GM21447 (cell line): ENCODE data around the gene CDK8.
"Not testable (repeated sequence)": the region's sequence is repeated elsewhere in the genome, so short reads cannot be mapped to it uniquely, and the experiment has no call there.

Experiments
- ATAC-seq: cut with Tn5 transposase; IDR thresholded peaks from one replicate; pipeline ENCODE4 v1.9.1; 2021; ENCODE audit not compliant: unreplicated experiment

The CDK8 gene

DNA sequence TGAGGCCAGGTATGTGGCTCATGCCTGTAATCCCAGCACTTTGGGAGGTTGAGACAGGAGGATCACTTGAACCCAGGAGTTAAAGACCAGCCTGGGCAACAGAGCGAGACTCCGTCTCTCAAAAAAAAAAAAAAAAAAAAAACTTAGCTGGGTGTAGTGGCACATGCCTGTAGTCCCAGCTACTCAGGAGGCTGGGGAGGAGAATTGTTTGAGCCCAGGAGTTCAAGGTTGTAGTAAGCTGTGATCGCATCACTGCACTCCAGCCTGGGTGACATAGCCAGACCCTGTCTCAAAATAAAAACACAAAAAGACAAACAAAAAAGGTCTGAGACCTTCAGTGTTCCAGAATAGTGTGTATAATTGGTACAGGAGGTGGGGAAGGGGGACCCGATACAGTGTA lies 1.9 kb upstream of the CDK8 start:
- ATAC-seq = not testable (repeated sequence)

DNA sequence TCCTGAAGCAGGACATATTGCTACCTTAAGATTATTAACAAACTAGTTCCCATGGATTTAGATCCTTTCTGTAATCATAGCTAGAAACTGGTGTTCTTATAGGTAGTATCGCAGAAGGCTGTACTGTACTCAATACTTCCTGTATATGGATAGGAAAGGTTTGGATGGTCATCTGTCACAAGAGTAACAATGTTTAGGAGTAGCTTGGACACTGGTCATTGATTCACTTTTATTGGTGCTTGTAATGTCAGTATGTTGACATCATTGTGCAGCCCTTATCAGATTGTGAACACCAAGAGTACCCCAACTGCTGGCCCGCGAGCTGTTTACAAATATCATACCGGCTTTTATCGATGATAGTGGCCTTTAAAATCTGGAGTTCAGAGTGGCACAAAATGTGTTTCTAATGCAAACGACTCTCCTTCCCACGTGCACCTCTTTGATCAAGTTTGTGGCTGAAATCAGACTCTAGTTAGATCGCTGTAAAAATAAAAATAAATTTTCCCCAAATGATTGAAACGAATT lies 605 bp upstream of the CDK8 start:
- no peak for ATAC-seq

DNA sequence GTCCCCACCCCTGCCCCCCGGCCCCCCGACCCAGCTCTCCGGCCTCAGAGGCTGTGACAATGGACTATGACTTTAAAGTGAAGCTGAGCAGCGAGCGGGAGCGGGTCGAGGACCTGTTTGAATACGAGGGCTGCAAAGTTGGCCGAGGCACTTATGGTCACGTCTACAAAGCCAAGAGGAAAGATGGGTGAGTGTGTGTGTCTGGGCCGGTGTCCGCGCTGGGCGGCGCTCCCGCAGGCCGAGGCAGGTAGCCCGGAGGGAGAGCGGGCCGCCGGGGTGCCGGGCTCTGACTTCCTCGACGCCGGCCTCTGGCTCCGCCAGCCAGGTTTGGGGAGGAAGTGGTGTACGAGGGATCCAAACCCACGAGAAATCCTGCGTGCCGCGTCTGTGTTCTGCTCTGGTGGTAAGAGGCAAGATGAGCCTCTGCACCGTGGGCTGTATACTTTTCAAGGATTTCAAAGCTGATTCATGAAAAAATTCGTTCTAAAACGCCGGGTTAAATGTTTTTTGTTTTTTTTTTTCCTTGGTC lies 718 bp downstream of the CDK8 start:
- peak; percentile 33 for ATAC-seq

GRCh38 chr13:26255115-26255514 lies 1.2 kb downstream of the CDK8 start:
- no peak for ATAC-seq

GRCh38 chr13:26255691-26256277 lies 1.9 kb downstream of the CDK8 start:
- no peak for ATAC-seq

DNA sequence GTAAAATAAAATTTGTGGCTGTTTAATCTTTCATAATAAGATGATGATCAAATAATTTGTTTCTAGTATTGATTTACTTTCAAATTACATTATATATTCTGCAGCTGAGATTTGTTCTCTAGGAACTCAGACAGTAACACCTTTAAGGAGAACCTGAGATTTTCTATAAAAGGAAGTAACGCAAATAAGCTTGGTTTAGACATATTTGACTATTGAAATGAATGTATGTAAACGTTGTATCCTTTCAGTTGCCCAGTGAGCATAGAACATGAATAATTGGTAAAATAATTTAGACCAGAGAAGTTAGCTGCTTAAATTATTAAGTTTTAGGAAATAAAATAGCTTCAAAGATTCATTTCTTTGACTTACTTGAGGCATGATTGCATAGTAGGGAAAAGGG lies 3.1 kb downstream of the CDK8 start:
- no peak for ATAC-seq

GRCh38 chr13:26259634-26260033 lies 5.7 kb downstream of the CDK8 start:
- no peak for ATAC-seq

DNA sequence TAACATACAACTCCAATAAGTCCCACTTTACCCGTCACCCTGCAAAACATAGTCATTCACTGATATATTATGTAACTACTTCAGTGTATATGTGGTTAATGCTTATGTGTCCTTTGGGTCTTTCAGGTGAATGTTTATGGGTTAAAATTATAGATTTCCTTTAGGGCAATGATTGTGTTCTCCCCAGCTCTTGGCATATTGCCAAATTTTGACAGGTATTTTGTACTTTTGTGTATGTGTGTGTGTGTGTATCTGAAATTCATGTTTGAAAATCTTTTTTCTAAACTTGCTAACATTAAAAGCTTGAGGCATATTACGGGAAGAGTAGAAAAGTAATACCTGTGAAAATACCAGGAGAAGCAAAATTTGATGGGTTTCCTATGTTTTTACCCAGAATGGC lies 8.2 kb downstream of the CDK8 start:
- no peak for ATAC-seq

DNA sequence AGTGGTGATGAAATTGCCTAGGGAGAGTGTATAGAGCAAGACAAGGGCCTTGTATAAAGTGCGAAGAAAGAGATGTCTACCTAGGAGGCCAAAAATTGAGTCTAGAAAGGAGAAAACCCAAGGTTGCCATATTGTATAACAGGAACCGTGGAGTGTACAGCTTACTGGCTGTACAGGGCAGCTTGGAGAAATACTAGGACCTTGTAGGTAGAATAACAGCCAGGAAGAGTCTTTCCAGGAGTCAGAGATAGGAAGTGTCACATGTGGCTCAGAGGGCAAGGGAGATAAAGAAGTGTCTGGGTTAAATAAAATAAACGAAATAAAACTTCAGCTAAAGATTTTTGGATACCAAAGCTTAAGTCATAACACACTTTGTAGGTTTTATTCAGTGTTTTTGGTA lies 12.4 kb downstream of the CDK8 start:
- no peak for ATAC-seq

- no peak for ATAC-seq
Observed at GRCh38 chr13:26270707-26271106, 16.8 kb downstream of the CDK8 start.

DNA sequence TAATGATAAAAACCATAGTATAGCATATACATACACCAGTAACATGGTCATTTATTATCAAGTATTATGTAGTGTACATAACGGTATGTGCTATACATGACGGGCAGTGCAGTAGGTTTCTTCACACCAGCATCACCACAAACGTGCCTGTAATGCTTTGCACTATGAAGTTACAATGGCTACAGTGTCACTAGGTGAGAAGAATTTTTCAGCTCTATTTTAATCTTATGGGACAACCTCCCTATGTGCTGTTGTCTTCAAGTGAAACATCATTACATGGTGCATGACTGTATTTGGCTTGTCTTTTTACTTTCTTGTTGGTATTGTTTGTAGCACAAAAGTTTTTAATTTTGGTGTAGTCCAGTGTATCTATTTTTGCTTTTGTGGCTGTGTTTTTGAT lies 18.7 kb downstream of the CDK8 start:
- ATAC-seq = no peak

DNA sequence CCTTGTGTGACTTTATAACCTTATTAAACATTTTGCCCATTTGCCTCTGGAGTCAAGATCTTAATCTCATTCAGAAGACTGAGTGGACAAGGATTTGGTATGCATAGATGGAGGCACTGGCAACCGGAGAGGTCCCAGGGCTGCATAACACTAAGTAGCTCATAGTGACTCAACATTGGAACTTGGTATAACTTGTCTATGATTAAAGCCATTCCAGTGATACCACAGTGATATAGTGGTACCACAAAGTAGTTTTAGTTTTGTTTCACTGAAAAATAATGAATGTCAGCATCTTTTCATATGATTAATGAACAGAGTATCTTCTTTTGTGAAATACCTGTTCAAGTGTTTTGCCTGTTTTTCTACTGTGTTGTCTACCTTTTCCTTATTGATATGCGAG lies 26.4 kb downstream of the CDK8 start:
- ATAC-seq = no peak

DNA sequence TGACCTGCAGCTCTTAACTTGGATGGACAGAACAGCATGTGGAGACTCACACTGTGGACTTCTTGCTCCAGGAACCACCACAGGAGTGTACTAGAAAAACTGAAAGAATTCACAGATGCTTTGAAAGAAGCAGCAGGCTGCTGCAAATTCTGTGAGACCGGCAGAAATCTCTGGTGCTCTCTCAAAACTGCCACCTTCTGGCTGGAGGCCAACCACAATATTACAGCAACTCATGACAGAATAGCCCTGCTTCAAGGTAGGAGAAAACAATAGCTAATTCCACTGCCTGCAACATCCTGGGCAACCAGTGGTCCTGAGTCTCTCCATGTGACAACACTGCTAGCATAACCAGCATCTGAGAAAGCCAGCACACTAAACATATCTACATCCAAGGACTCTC lies 26.9 kb downstream of the CDK8 start:
- no peak for ATAC-seq

- not testable (repeated sequence) for ATAC-seq
Observed at GRCh38 chr13:26285911-26286310, 32.0 kb downstream of the CDK8 start.

DNA sequence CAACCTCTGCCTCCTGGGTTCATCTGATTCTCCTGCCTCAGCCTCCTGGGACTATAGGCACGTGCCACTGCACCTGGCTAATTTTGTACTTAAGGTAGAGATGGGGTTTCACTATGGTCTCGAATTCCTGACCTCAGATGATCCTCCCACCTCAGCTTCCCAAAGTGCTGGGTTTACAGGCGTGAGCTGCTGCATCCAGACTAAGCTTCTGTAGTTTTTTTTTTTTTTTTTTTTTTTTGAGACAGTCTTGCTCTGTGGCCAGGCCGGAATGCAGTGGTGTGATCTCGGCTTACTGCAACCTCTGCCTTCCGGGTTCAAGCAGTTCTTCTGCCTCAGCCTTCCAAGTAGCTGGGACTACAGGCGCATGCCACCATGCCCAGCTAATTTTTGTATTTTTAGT lies 34.9 kb downstream of the CDK8 start:
- not testable (repeated sequence) for ATAC-seq

DNA sequence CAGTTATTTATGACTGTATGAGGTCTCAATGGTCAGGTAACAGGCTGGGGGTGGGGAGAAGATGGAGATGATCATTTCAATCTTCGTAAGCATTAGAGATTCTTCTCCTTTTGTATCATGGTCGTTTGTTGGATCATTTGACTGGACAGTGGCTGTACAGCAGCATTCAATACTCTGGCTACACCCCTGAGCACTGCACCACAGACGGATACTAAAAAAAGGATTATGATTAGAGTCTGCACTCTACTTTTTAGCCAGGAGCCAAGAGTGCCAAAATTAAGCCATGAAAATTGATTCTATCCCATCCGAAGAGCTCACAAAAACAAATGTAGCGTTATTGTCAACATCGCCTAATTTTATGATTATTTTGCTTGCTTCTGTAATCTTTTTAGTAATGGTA lies 41.9 kb downstream of the CDK8 start:
- no peak for ATAC-seq

DNA sequence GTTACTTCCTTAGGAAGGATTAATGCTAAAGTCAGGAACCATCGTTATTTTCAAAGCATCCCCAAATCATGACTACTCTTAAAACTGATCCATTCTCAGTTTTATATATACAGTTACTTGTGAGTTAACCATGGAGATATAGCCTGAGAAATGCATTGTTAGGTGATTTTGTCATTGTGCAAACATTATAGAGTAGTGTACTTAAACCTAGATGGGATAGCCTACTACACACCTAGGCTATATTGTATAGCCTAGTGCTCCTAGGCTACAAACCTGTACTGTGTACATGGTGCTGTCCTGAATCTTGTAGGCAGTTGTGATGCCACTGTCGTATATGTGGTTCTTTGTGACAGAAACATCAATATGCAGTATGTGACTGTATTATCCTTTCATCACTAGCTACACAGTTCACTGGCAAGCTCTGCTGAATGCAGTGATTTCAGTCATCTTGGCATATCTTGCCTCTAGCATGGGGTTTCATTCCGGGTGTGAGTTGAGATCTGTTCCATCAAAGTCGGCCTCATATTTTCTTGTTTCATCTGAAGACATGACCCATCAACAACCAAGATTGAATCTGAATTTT lies 45.3 kb downstream of the CDK8 start:
- ATAC-seq = no peak

DNA sequence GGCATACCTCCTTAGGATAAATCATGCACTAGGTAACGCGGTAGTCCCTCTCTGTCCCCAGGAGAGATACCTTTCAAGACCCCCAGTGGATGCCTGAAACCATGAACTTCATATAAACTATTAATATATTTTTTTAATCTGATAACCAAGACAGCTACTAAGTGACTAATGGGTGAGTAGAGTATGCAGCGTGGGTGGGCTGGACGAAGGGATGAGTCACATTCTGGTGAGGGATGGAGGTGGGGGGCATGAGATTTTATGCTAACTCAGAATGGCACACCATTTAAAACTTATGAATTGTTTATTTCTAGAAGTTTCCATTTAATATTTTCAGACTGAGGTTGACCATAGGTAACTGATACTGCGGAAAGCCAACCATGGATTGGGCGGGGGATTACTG lies 46.2 kb downstream of the CDK8 start:
- ATAC-seq = no peak

DNA sequence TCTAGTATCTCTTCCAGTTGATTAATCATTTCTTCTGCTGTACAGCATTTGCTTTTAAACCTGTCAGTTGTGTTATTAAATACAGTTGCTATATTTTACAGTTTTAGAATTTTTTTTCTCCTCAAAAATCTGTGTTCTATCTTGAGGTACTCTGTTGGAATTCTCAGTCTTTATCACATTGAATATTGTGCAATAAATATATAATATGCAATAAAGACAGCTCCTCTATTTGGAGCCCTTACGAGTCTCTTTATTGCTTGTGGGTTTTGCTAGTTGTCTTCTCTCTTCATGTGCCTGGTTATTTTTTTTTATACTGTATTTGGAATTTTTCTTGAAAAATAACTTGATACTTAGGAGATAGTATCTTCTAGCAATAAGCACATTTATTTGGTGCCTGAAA lies 51.7 kb downstream of the CDK8 start:
- no peak for ATAC-seq

GRCh38 chr13:26307701-26308100 lies 53.8 kb downstream of the CDK8 start:
- ATAC-seq = no peak

DNA sequence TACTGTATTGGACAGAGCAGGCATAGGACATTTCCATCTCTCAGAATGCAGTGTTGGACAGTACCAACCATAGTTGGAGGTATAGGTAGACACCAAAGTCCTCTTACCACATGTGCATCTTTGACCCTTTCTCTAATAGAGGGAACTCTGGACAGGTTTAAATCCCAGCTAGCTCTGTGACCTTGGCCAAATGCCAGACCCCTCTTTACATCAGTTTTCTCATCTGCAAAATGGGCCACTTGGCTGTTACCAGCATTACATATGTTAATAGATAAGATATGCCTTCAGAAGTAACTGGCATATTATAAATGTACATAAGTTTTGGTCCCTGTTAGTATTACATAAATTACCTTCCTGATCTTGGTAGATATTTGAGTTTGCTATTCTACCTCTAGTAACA lies 54.3 kb downstream of the CDK8 start:
- ATAC-seq = no peak

DNA sequence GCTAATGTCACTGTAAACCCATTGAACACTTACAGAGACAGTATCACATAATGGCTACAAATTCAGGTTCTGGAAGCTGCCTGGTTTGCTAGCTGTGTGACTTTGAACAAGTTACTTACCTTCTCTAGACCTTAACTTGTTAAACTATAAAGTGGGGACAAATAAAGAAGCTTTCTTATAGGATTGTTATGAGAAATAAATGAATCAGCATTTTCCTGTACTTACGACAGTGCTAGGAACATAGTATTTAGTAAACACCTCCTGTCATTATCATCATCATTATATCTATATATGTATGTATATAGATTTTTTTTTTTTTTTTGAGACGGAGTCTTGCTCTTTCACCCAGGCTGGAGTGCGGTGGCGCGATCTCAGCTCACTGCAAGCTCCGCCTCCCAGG lies 54.9 kb downstream of the CDK8 start:
- ATAC-seq = no peak

DNA sequence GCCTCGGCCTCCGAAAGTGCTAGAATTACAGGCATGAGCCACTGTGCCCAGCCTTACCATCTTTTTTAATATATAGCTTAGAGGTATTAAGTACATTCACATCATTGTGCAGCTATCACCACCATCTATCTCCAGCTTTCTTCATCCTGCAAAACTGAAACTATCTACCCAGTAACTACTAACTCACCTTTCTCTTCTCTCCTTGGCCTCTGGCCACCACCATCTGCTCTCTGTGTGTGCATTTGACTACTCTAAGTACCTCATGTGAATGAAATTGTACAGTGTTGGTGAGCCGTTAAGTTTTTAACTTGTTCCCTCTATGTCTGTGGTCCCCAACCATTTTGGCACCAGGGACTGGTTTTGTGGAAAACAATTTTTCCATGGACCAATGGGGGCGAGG lies 56.1 kb downstream of the CDK8 start:
- ATAC-seq = no peak
